ENCODE measurements around the gene FARS2. TPM values are rescaled to one million over a fixed set of nuclear protein-coding genes. Genes with fewer than 3 reads are reported as not detected.

FARS2 gene
- total RNA-seq, 2 experiments from 2014 or later = 22.0 to 23.8 TPM

DNA sequence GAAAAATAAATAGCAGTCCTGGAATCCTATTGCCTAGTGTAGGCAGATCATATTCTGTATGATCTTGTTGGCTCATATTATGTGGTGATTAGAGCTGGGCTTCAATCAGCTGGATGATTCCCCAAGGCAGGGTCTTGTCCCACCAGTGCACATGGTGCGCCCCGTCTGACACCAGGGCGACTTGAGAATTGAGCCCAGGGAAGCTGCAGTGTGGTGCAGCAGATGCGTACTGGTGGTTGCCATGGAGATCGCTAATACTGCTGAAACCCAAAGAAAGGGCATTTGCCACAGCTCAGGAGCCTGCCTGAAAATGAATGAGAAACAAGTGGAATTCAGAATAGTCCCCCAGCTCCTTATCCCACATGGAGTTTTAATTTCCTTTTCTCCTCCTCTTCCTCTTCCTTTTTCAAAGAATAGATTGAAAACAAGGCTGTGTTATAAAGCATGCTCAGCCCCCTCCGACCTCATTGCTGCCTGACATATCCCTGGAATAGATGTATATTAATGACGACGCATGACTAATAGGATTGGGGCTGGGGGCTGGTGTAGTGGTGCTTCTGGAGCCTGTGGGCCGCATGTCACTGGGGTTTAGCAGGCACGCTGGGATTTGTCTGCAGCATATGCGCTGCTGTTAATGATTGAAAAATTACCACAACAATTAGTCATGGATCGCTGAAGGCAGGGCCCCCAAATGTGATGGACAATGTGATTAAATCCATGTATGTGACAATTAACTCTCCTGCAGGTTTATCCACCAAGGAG is 210.5 kb downstream of the FARS2 start:
- CTCF ChIA-PET = interaction anchor here (0.7 to 1.0 kb wide), 4 partner anchors 45 to 658 kb away, joined by 3 read pairs; no protein-coding TSS in a partner anchor
- POLR2A ChIA-PET = no interaction called here

DNA sequence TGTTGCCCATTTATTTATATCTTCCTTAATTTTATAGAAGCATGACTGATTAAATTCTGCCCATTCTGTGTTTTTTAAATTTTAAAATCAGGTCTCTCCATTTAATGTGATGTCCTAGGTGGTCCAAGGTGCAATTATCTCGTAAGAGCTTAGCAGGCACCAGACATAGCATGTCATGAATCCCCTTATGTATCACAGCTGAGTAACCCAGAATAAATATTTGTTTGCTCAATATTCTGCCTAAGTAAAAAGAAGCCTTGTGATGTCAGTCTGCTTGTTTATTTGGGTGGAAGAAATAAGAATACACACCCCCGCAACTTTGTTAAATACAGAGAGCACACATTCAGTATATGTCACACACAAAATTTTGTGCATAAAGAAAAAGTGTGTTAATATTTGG is 211.3 kb downstream of the FARS2 start:
- ChIA-PET POLR2A (no interaction called here), CTCF (no interaction called here)

DNA sequence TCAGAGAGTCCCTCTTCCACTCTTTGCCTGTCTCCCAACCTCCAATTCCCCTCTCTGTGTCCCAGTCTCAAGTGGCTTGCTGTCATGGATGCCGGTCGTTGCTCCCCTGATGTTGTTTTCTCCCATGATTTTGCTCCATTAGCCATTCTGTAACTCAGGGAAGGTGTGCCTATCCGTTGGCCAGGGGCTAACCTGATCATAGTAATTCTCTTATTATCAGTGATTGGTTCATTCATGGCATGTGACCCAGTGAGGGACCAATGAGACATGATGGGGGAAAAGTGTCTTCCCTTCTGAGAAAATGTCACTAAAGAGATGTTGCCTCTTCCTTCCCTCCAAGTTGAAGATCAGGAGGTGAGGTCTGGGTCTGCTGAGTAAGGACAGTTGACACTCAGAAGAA is 214.5 kb downstream of the FARS2 start:
- CTCF ChIA-PET = no interaction called here
- POLR2A ChIA-PET = no interaction called here

DNA sequence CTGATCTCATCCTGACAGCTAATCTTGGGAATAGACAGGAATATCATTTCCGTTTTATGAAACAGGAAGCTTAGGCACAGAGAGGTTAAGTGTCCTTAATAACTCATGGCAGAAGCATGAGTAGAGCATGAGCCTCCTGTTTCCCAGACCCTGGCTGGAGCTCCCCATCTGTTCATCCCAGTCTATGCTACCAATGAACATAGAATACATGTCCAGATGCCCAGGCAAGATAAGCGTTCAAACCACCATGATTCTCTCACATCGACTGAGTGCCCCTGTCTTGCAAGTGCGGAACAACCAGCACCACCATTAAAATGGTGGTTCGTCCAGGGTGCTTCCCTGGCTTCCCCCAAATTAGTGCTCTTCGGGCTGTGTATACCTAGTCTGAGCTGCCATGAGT is 217.1 kb downstream of the FARS2 start:
- ChIA-PET CTCF (no interaction called here), POLR2A (no interaction called here)

DNA sequence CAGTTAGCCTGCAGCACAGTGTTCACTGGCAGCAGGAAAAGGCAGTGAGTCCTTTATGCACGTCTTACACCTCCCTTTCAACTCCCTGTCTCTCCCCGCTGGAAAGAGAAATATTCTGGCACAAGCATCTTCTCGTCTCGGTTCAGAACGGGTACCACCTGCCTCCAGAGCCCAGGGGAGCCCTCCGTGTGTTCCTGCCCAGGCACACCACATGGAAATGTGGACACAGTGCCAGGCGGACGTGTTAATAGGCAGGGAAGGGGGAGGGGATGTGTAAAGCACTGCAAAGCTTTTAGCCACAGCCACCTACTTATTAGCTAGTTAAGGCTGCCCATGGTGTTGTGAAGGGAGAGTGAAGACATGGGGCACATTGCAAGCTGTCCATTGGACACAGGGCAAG is 219.7 kb downstream of the FARS2 start:
- ChIA-PET CTCF (no interaction called here), POLR2A (no interaction called here)

DNA sequence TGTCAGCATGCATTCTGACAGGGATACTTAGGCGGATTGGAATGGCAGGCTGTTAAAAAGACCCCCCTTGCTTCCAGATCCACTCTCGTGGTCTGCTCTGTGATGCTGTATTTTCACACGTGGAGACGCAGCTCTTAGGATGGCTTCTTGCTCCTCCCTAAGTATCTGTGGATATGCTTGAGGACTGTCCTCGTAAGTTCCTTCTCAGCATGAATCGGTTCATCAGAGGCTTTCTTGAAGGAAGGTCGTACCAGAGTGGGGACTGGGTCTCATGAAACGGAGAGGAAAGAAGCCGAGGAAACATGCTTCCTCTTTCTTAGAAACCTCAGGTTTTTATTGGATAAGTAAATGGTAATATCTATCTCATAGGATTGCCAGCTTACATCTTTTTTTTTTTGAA is 220.4 kb downstream of the FARS2 start:
- POLR2A ChIA-PET = no interaction called here
- CTCF ChIA-PET = no interaction called here

DNA sequence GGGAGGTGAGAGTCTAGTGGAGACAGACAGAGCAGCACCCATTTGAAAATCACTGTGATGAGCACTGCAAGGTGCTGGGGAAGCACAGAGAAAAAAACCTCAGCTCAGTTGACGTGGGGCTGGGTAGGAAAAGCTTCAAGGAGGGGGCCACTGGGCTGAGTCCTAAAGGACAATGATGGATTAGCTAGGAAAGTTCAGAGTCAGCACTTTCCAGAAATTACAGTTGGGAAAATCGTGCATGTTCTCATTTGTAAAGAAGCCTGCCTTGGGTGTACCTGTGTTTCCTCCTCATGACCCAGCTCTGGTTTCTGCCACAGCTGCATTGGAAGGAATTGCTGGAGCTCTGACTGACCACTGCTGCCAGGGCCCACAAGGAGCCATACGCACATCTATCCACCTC is 221.3 kb downstream of the FARS2 start:
- POLR2A ChIA-PET = no interaction called here
- CTCF ChIA-PET = no interaction called here

DNA sequence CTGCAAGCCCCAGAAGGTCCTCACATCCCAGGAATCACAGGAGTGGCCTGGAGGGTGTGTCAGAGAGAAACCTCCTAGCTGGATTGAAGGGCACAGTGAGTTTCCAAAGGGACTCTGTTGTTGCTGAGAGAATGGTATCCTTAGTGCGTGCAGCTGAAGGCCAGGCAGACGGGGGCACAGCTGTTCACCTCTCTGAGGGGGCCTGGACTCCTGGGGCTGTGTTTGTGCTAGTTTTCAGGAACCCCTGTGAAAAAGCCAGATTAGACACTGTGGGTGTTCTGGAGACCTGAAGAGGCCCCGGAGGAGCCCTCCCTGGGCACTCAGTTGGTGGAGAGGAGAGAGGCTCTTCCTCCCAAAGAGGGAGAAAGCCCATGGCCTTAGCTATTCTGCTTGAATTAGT is 223.4 kb downstream of the FARS2 start:
- ChIA-PET CTCF (no interaction called here), POLR2A (no interaction called here)

DNA sequence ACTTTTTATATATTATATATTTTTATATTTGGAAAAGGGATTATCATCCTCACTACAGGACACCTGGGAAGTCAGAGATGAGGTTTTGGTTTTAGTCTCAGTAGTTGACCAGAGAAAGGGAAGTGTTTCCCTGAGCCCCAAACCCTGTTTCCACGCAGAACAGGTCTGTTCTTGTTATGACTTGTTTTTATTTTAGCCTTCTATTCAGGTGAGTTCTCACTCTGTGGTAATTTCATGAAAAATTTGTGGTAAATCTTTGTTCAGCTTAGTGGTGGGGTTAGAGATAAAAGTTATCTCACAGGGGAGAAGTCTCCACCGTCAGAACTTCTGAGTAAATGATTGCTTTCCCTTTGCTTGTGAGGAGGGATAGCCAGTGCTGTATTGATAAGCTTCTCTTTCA is 224.9 kb downstream of the FARS2 start:
- ChIA-PET POLR2A (no interaction called here), CTCF (no interaction called here)

DNA sequence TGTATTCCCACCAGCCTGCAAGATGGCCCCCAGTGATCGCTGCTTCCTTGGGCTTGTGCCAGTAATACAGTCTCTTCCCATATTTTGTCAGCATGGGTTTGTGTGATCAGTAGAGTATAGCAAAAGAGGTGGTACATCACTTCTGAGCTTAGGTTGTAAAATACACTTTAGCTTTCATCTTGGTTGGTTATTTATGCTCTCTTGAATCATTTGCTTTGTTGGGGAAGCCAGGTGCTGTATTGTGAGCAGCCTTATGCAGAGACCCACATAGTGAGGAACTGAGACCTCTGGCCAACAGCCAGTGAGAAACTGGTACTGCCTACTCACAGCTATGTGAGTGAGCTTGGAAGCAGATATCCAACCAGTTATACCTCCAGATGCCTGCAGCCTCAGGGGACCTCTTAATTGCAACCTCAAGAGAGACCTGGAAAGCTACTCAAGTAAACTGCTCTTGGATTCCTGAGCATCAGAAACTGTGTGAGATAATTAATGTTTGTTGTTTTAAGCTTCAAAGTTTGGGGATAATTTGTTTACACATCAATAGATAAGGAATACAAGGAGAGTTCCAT is 229.3 kb downstream of the FARS2 start:
- ChIA-PET POLR2A (no interaction called here), CTCF (no interaction called here)

DNA sequence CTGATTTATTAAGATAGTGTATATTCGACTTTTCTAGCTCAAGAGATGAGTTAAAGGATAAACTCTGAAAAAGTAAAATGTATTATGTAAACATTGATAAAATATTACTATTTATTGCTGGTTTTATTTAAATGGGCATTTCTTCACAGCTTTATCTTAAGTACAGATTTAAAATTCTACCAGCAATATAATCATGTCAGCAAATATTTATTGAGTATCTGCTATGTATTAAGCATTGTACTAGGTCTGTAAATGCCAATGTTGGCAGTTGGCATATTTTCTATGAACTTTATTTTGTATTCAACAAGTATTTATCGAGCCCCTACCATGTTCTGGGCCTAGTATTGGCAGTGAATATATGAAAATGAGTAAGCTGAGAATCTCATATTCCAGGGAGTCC is 231.0 kb downstream of the FARS2 start:
- CTCF ChIA-PET = no interaction called here
- POLR2A ChIA-PET = no interaction called here

DNA sequence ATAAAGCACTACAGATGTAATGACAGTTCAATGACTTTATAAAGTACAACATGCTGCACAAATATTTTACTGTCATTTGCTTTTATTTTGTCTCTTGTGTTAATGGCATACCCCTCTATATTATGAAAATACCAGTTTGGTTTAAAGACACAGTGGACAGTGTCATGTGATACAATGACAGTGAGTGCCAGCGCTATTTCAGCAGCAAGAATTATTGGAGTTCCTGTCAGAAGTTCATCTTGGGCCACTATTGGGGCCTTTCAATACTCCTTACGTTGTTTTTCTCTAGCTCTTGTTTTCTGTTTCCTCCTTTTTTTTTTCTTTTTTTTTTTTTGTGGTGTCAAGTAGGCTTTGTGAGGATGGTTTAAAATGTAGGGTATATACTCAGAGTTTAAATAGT is 232.5 kb downstream of the FARS2 start:
- CTCF ChIA-PET = no interaction called here
- POLR2A ChIA-PET = no interaction called here

DNA sequence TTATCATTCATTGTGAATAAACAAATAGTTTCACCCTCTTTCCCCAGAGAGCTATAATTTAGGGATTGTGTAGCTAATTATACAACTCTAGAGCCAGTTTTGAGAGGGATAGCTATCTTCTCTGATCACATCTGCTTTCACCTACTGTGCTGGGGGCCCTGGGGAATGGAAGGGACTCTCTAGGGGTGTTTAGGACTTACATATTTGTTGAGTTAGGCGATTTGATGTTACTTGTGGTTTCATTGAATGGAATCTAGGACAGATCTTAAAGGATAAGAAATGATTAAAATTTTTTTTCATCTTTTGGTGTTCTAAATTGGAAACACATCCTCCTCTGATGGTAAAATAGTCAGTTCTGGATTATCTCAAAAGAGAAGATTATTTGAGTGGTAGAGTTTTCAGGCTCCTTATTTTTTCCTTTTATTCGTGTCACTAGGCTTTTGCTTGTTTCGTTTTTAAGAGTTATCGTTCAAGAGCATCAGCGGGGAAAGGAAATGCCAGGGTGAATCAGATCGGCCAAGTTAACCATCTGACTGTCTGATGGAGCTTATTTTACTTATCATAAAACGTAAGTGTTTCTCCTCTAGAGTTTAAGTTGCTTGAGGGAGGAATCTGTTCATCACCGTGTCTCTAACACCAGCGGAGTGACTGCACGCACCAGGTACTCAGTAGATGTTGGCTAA is 236.7 kb downstream of the FARS2 start:
- CTCF ChIA-PET = no interaction called here
- POLR2A ChIA-PET = no interaction called here

DNA sequence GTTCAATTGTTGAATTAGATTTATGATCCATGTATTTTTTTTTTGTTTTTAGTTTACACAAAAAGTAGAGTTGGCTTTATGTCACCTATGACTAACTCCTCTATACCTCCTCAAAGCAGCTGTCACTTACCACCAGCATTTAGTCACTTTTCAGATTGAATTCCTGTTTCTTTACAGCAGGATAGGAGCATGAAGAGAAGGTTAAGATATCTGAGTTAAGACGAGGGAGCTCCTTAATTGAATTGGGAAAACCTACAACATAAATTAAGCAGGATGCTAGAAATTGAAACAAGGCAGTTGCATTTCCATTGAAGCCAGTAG is 237.2 kb downstream of the FARS2 start:
- CTCF ChIA-PET = no interaction called here
- POLR2A ChIA-PET = no interaction called here

DNA sequence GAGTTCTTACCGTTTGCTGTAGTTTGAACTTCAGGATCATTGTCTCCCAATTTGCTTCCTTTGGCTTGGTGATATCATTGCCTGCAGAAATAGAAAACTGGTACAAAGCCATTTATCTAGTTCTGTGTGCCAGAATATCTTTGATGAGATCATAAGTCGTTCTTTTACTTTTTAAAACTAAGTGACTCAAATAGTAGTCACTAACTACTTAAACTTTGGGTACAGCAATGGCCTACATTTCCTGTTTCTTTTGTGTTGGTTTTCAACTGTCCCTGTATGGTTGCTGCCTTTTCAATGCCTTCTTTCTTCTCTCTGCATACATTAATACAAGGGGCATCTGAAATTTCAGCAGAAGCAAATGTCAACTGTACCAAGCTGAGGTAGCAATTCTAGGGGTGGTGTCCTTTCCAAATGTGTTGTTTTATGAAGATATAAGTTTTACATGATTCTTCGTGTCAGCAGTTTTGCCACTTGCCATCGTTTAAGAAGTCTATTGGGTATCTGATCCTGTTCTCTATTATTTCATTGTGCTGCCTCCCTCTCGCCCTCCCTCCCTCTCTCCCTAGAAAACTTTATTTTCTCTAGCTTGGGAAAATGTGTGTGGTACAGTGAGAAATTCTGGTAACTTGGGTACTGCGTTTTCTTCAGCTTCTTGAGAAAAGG is 238.5 kb downstream of the FARS2 start:
- ChIA-PET POLR2A (no interaction called here), CTCF (no interaction called here)

DNA sequence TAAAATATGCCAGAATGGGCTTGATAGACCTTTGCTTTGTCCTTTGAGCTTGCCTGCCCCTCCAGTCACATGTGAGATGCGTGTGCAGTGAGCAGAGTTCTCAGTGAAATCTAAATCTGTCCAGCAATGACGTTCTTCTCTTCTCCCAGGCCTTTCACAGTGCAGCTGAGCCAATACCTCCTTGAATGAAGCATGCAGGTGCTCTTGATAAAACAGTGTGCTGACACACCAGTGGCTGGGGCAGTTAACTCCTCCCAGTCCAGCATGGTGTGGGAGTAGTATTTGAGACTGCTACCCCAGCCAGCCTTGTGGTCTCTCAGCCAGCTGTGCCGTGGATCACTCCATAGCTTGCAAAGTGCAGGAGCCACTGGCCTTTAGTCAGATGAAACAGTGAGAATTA is 240.5 kb downstream of the FARS2 start:
- CTCF ChIA-PET = no interaction called here
- POLR2A ChIA-PET = no interaction called here

DNA sequence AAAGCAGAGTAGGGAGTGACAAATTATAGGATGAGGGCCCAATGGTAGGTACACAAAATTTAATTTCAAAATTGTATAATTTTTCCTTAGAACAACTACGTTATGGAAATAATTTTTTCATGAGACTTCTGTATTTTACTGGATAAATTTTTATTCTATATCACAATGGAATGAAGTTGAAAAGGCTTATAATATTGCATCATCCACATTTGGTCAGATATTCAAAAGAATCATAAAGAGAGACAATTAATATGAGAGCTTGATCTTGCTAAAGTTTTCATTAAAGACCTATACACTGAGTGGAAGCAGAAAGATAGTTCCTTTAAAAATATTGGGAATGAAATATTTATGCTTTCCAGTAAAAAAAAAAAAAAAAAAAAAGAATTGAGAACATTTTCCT is 242.8 kb downstream of the FARS2 start:
- ChIA-PET CTCF (no interaction called here), POLR2A (interaction anchor here (0.5 kb wide), 1 partner anchor 1401 kb away, joined by 3 read pairs; no protein-coding TSS in a partner anchor)

DNA sequence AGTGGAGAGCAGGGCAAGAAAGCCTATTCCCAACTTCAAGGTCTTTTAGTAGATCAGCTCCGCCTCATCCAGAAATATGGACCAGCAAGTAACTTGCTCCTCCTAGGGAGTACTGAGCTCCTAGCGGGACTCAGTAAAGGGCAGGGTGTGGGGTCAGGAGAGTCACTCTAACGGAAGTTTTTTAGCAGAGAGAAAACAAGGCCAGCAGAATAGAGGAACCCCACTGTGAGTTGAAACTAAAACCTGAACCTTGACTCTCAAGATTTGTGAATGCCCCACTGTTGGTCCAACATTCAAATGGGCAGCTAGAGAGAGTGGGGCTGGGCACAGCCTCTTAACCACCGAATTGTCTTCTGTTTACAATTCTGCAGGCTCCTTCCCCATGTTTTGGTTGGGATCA is 244.8 kb downstream of the FARS2 start:
- ChIA-PET CTCF (no interaction called here), POLR2A (no interaction called here)

DNA sequence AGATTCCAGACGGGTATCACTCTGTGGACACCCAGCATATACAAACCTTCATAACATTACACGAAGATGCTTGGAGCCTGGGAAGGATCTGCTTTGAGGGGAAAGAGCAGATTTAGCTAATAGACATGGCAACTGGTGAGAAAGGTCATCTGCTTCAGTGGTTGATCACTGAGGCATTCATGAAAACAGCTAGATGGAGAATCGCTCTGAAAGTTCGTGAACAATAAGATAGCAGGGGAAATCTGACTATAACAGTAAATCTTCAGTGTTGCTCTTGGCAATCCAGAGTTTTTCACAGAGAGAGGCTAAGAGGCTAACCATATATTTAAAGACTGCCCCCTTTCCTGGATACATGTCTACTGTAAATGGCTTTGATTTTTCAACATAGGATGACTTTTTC is 245.3 kb downstream of the FARS2 start:
- POLR2A ChIA-PET = no interaction called here
- CTCF ChIA-PET = interaction anchor here (0.5 kb wide), 1 partner anchor 17 kb away, joined by 3 read pairs; no protein-coding TSS in a partner anchor

DNA sequence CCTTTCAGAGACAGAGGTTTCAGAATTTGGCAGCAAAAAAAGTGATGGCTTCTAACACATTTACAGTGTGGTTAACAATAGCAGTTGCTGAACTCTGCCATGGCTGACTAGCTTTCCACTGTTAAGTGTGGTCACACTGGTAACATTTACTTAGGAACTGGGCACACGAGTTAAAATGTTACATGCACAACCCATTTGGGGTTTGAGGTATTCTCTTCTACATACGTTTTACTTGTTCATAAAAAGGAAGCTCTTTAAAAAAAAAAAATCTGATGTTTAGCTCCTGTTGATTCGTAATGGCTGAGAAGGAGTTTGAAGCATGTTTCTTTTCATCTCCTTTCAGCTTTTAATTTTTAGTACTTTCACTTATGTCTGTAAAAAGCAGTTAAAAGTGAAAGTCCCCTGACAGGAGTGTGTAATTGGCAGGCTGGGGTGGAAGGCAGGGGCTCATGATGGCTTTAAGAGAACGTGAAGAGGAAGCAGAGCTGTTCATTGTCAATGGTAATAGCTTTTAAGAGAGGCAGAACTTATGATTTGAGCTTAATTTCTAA is 245.9 kb downstream of the FARS2 start:
- CTCF ChIA-PET = interaction anchor here (0.5 kb wide), 1 partner anchor 16 kb away, joined by 3 read pairs; no protein-coding TSS in a partner anchor
- POLR2A ChIA-PET = no interaction called here

DNA sequence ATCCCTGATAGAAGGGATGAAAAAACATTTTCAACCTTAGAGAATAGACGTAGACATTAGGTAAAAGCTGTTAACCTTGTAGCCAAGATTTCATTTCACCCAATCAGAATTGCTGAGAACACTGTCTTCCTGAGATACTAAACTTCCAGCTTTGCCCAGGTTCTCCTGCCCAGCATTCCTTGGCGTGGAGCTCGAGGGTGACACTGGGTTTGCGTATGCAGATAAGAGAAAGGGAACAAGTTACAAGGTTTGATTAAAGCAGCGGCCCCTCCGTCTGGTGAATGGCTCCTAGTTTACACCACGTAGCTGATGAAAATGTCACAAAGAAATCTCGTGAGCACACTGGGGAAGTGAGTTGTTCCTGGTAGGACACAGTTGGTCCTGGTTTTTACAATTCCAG is 247.8 kb downstream of the FARS2 start:
- ChIA-PET POLR2A (no interaction called here), CTCF (no interaction called here)
